GM18507 (cell line): Measurements from ENCODE around the gene TUBB1.
"Not testable (repeated sequence)": the region's sequence is repeated elsewhere in the genome, so short reads cannot be mapped to it uniquely, and the experiment has no call there.

ENCODE experiments used
- DNase-seq: peaks from one replicate; pipeline ENCODE4 v3.0.0; 2011; ENCODE audit warnings: low read depth; ENCODE audit not compliant: insufficient read length; ENCODE audit errors: extremely low spot score
- FAIRE-seq: peaks from 2 replicates; lab custom pipeline; 2011; peaks lifted over from hg19 to GRCh38; lab: Jason Lieb, UNC

TUBB1 gene

GRCh38 chr20:59003836-59004492 lies 15.3 kb upstream of the TUBB1 start:
- no peak for FAIRE-seq

GRCh38 chr20:59004493-59004762 lies 14.8 kb upstream of the TUBB1 start:
- FAIRE-seq = no peak
- DNase-seq = no peak

More at GRCh38 chr20:59003836-59004492, 15.3 kb upstream of the TUBB1 start:
- DNase-seq = no peak

- peak; percentile 87 for DNase-seq
These were observed 14.3 kb upstream of the TUBB1 start for GRCh38 chr20:59004763-59005522.

GRCh38 chr20:59005523-59006166 lies 13.6 kb upstream of the TUBB1 start:
- FAIRE-seq (no peak), DNase-seq (no peak)

More at GRCh38 chr20:59004763-59005522, 14.3 kb upstream of the TUBB1 start:
- peak; percentile 97 for FAIRE-seq

- DNase-seq (no peak), FAIRE-seq (no peak)
These were observed 12.9 kb upstream of the TUBB1 start for GRCh38 chr20:59006167-59006863.

GRCh38 chr20:59006864-59007664 lies 12.2 kb upstream of the TUBB1 start, which contains the start of gene CTSZ:
CTSZ (minus strand) TSS chr20:59007254; CDS start chr20:59007128, 126 bp downstream.
- peak; percentile 47 for DNase-seq
- FAIRE-seq = no peak

- DNase-seq (peak; percentile 71), FAIRE-seq (peak; percentile 82)
These were observed 11.3 kb upstream of the TUBB1 start for GRCh38 chr20:59007665-59008511.

- DNase-seq (no peak), FAIRE-seq (no peak)
These were observed 10.4 kb upstream of the TUBB1 start for GRCh38 chr20:59008715-59009336.

- no peak for FAIRE-seq
- DNase-seq = no peak
These were observed 8.8 kb upstream of the TUBB1 start for GRCh38 chr20:59010321-59010994.

- no peak for DNase-seq
These were observed 8.0 kb upstream of the TUBB1 start for GRCh38 chr20:59010995-59011873.

GRCh38 chr20:59011874-59012157 lies 7.4 kb upstream of the TUBB1 start:
- FAIRE-seq, DNase-seq: not testable (repeated sequence)

More at GRCh38 chr20:59010995-59011873, 8.0 kb upstream of the TUBB1 start:
- no peak for FAIRE-seq

- no peak for DNase-seq
- no peak for FAIRE-seq
These were observed 5.9 kb upstream of the TUBB1 start for GRCh38 chr20:59013031-59013951.

- no peak for FAIRE-seq
- DNase-seq = no peak
These were observed 5.1 kb upstream of the TUBB1 start for GRCh38 chr20:59013959-59014608.

- DNase-seq = no peak
- FAIRE-seq = no peak
These were observed 4.4 kb upstream of the TUBB1 start for GRCh38 chr20:59014680-59015389.

- FAIRE-seq (no peak), DNase-seq (no peak)
These were observed 3.8 kb upstream of the TUBB1 start for GRCh38 chr20:59015411-59015810.
